Epidermal melanocyte (primary cell): Measurements from ENCODE around the gene MBP.

Source experiments
- DNase-seq: peaks from one replicate; pipeline ENCODE4 v3.0.0; 2011; ENCODE audit warnings: low spot score; ENCODE audit not compliant: insufficient read length

MBP gene

DNA sequence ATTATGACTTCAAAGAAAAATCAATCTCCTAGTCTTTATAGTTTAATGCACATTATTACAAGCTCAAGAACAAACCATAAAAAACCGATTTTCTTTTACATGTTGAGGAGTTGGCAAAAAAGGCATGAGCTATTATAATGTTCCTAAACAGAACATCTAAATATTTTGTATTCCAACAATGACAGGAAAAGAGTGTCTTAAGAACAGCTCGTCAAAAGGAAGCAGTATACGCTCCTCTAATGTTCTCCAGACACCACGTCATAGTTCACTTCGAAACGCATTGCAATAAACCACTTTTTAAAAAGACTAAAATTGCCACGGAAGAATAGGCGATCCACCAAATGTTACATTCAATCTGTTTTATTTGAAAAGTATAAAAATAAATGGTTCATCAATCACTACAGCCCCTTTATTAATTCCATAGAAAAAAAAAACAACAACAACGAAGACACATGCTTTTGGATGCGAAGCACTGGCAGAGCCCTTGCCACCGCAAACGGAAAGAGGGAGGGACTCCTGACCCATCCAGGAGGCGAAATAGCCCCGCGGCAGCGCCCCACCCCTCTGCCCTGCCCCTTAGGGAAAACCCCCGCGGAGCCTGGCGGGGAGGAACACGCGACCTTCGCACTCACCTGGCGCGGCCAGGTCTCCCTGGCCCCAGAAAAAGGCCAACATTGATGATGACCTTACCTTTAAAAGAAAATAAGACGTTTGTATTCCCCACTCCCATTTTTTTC, 45.8 kb downstream of the MBP start:
- no peak for DNase-seq

GRCh38 chr18:77086034-77086433, 46.5 kb downstream of the MBP start:
- DNase-seq = peak; percentile 75

- DNase-seq = no peak
Observed at GRCh38 chr18:77084688-77085035, 47.9 kb downstream of the MBP start.

DNA sequence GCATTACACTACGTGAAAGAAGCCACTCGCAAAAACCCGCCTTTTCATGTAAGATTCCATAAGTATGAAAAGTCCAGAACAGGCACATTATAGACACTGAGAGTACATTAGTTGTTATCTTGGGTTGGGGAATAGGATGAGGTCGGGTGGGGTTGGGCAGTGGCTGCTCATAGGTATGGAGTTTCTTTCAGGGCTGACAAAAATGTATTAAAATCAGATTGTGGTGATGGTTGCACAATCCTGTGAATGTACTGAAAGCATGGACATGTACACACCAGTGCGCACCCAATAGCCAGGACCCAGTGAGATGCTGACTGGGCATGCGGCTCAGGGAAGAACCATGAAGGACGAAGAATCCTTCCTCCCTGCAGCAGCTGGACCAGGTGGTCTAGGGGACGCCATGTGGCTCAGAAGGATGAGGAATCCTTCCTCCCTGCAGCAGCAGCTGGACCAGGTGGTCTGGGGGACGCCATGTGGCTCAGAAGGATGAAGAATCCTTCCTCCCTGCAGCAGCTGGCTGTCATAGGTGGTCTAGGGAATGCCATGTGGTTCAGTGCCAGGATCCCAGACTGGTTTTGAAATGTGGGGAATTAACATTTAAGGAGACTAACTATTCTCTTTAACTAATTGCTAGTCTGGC, 50.1 kb downstream of the MBP start:
- no peak for DNase-seq

DNA sequence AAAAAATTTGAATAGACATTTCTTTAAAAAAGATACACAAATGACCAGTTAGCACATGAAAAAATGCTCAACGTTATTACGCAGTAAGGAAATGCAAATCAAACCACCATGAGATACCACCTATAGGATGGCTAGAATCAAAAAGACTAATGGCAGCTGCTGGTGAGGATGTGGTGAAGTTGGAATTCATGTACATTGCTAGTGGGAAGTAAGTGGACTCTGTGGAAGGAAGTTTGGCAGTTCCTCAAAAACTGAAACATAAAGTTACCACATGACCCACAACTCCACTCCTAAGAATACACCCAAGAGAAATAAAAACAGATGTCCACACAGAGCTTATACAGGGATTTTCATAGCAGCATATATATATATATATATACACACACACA, 51.2 kb downstream of the MBP start:
- no peak for DNase-seq

- no peak for DNase-seq
Observed at GRCh38 chr18:77079954-77080682, 52.5 kb downstream of the MBP start.

- DNase-seq = no peak
Observed at GRCh38 chr18:77079088-77079487, 53.5 kb downstream of the MBP start.

GRCh38 chr18:77078690-77079070, 53.9 kb downstream of the MBP start:
- DNase-seq = no peak

- no peak for DNase-seq
Observed at GRCh38 chr18:77077941-77078689, 54.5 kb downstream of the MBP start.

GRCh38 chr18:77077401-77077800, 55.2 kb downstream of the MBP start:
- DNase-seq = no peak

DNA sequence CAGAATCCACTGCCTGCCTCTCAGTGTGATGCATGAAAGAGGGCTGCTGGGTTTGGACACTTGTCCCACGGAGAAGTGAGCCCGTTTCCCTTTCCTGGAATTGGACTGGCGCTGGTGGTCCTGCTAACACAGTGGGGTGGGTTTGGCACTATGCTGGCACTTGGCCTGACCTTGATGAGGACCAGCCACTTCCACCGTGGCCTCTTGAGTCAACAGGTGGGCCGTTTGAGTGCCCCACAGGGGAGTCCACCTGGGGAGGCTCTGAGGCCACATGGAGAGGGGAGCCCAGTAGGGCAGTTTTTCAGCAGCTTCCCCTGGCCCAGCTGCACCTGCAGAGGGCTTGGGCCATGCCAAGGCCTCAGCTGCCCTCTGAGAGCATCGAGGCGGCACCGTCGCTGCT, 56.5 kb downstream of the MBP start:
- no peak for DNase-seq

GRCh38 chr18:77074431-77074830, 58.2 kb downstream of the MBP start:
- no peak for DNase-seq

DNA sequence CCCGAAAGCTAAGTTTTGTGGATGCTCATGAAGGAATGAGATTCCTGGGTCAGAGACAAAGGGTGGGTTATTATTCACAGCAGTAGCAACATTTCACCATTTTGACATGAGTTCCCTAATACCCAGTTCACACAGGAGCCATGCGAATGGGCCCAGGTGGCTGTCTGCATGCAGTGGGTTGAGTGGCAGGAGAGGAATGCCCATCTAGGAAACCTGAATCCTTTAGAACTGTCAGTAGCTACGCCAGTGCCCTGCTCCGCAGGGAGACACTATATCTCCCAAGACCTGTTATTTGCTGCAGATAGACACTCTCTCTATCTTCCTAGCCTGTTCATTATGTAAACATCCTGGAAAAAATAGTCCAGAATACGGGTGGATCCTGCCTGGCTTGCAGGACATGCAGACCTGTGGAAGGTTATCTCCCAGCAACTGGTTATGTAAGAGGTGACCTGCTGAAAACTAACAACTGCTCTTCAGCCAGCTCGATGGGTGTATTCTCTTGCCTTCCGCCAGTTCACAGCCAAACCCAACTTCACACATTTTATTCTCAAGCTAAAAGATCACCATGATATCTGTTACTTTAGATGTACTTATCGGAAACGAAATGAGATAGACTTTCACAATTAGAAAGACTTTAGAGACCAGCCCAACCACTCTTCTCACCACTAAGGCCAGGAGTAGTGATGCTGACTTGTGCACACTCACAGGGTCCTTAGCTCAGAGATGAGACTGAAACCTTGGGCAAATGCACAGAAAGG, 59.1 kb downstream of the MBP start:
- no peak for DNase-seq

- DNase-seq = no peak
Observed at GRCh38 chr18:77072566-77072965, 60.0 kb downstream of the MBP start.

DNA sequence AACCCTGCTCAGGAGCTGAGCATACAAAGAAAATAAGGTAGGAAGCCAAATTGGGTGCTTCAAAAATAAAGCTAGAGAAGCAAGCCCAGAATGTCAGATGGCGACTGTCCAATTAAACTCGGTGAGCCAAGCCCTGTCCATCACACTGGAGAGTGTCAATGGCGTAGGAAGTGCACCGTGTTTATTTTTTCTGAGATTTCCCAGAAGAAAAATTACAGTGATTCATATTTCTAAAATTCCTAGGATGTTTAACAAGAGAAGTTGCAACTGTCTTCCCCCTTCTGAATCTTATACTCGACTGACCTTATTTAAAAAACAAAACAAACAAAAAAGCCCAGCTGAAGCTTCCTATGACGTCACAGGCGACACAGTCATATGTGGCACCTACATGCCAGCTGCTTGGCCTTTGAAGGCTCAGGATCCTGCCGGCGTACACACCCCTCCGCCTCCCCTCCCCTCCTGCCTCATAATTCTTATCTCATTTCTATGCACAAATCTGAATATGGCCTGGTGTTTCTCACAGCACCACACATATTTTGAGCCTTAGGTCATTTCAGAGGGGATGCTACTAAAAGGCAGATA, 60.8 kb downstream of the MBP start:
- DNase-seq = no peak

- DNase-seq = no peak
Observed at GRCh38 chr18:77071061-77071460, 61.5 kb downstream of the MBP start.

DNA sequence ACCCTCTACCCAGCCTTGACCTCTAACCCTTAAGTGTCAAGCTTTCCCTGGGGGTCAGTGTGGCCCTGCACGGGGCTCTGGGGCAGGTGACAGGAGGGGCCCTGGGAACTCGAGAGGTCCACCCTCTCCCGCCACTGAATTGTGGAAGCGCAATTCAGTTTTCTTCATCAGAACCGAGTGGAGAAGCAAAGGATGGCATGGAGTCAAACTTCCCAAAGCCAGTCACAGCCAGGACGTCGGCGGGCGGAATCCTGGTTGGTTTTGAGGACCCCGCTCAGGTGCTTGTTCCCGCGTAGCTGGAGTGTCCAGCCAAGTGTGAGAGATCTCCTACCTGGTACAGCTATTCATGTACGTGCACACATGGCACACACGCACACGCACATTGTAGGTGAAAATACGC, 62.0 kb downstream of the MBP start:
- DNase-seq = no peak

GRCh38 chr18:77069931-77070330, 62.7 kb downstream of the MBP start:
- no peak for DNase-seq

- no peak for DNase-seq
Observed at GRCh38 chr18:77069482-77069881, 63.1 kb downstream of the MBP start.

GRCh38 chr18:77068321-77069312, 64.0 kb downstream of the MBP start:
- no peak for DNase-seq
